SK-N-SH treated with all-trans-retinoic acid at 6 μM for 48 hours (cell line): ENCODE measurements around the gene TFF3.

Source experiments
- ATAC-seq: fragments of 200-7000 bp; cut with Tn5 transposase; 3 replicates; pipeline ENCODE4 v1.9.1; 2020; ENCODE audit warnings: mild to moderate bottlenecking, moderate library complexity
- ARNTL ChIP-seq: fragments of 450-650 bp; formaldehyde crosslinking; IDR thresholded peaks from 2 replicates; pipeline ENCODE4 v1.5.0; 2020; ENCODE audit warnings: low read depth, mild to moderate bottlenecking, moderate library complexity, borderline replicate concordance
- BACH2 ChIP-seq: fragments of 250-450 bp; sonication (Bioruptor Pico); IDR thresholded peaks from 2 replicates; pipeline ENCODE4 v1.9.0; 2021; ENCODE audit warnings: mild to moderate bottlenecking, borderline replicate concordance
- CSDC2 ChIP-seq: fragments of 250-450 bp; sonication (Bioruptor Pico); IDR thresholded peaks from 2 replicates; pipeline ENCODE4 v1.5.0; 2020; ENCODE audit warnings: mild to moderate bottlenecking, moderate library complexity
- CSRNP3 ChIP-seq: fragments of 250-450 bp; sonication (Bioruptor Pico); IDR thresholded peaks from 2 replicates; pipeline ENCODE4 v1.5.1; 2021; ENCODE audit warnings: mild to moderate bottlenecking, moderate library complexity
- ESRRG ChIP-seq: fragments of 250-450 bp; sonication (Bioruptor Pico); IDR thresholded peaks from 2 replicates; pipeline ENCODE4 v1.6.1; 2021; ENCODE audit warnings: mild to moderate bottlenecking
- GLIS3 ChIP-seq: fragments of 250-450 bp; sonication (Bioruptor Pico); IDR thresholded peaks from 2 replicates; pipeline ENCODE4 v1.5.0; 2020; ENCODE audit warnings: mild to moderate bottlenecking, moderate library complexity
- ISL1 ChIP-seq: fragments of 250-450 bp; sonication (Bioruptor Pico); IDR thresholded peaks from 2 replicates; pipeline ENCODE4 v2.1.2; 2022; ENCODE audit warnings: mild to moderate bottlenecking, moderate library complexity
- OSR1 ChIP-seq: fragments of 250-450 bp; sonication (Bioruptor Pico); IDR thresholded peaks from 2 replicates; pipeline ENCODE4 v1.8.0; 2022; ENCODE audit warnings: moderate library complexity, mild to moderate bottlenecking, inconsistent platforms
- PPARA ChIP-seq: fragments of 250-450 bp; sonication (Bioruptor Pico); IDR thresholded peaks from 2 replicates; pipeline ENCODE4 v1.5.0; 2020; ENCODE audit warnings: mild to moderate bottlenecking, borderline replicate concordance
- RARB ChIP-seq: fragments of 250-450 bp; sonication (Bioruptor Pico); IDR thresholded peaks from 2 replicates; pipeline ENCODE4 v1.8.0; 2021; ENCODE audit warnings: mild to moderate bottlenecking, moderate library complexity
- SNAI2 ChIP-seq: fragments of 250-450 bp; sonication (Bioruptor Pico); IDR thresholded peaks from 2 replicates; pipeline ENCODE4 v1.5.0; 2020; ENCODE audit warnings: mild to moderate bottlenecking, moderate library complexity
- TCF4 ChIP-seq: fragments of 250-450 bp; sonication (Bioruptor Pico); IDR thresholded peaks from 2 replicates; pipeline ENCODE4 v1.8.0; 2021; ENCODE audit warnings: mild to moderate bottlenecking, moderate library complexity, borderline replicate concordance
- TOX ChIP-seq: fragments of 250-450 bp; sonication (Bioruptor Pico); IDR thresholded peaks from 2 replicates; pipeline ENCODE4 v1.8.0; 2021; ENCODE audit warnings: mild to moderate bottlenecking, moderate library complexity, borderline replicate concordance
- TSHZ2 ChIP-seq: fragments of 250-450 bp; sonication (Bioruptor Pico); IDR thresholded peaks from 2 replicates; pipeline ENCODE4 v1.5.0; 2020; ENCODE audit warnings: mild to moderate bottlenecking, moderate library complexity
- ZC3H10 ChIP-seq: fragments of 250-450 bp; sonication (Bioruptor Pico); IDR thresholded peaks from 2 replicates; pipeline ENCODE4 v1.5.1; 2021; ENCODE audit warnings: mild to moderate bottlenecking, moderate library complexity
- ZFP3 ChIP-seq: fragments of 250-450 bp; sonication (Bioruptor Pico); IDR thresholded peaks from 2 replicates; pipeline ENCODE4 v1.5.0; 2020; ENCODE audit warnings: mild to moderate bottlenecking, moderate library complexity
- ZFP30 ChIP-seq: fragments of 450-650 bp; formaldehyde crosslinking; IDR thresholded peaks from 2 replicates; pipeline ENCODE4 v1.5.0; 2022; ENCODE audit warnings: mild to moderate bottlenecking, moderate library complexity
- ZNF565 ChIP-seq: fragments of 450-650 bp; formaldehyde crosslinking; conservative IDR thresholded peaks from 2 replicates; pipeline ENCODE4 v1.5.0; 2020; ENCODE audit warnings: low read depth, mild to moderate bottlenecking, moderate library complexity
- ZNF70 ChIP-seq: fragments of 450-650 bp; formaldehyde crosslinking; IDR thresholded peaks from 2 replicates; pipeline ENCODE4 v1.5.0; 2020; ENCODE audit warnings: mild to moderate bottlenecking, moderate library complexity
- ZNF8 ChIP-seq: fragments of 450-650 bp; formaldehyde crosslinking; IDR thresholded peaks from 2 replicates; pipeline ENCODE4 v1.5.0; 2020; ENCODE audit warnings: mild to moderate bottlenecking, moderate library complexity
- TF ChIP-seq, protein P1 (sequence below): fragments of 250-450 bp; sonication (Bioruptor Pico); IDR thresholded peaks from 2 replicates; pipeline ENCODE4 v1.8.0; 2021; ENCODE audit warnings: low read depth, mild to moderate bottlenecking, moderate library complexity, borderline replicate concordance
- TF ChIP-seq, protein P2 (sequence below): fragments of 250-450 bp; sonication (Bioruptor Pico); IDR thresholded peaks from 2 replicates; pipeline ENCODE4 v1.5.1; 2020; ENCODE audit warnings: low read depth, mild to moderate bottlenecking, moderate library complexity

The TFF3 gene

DNA sequence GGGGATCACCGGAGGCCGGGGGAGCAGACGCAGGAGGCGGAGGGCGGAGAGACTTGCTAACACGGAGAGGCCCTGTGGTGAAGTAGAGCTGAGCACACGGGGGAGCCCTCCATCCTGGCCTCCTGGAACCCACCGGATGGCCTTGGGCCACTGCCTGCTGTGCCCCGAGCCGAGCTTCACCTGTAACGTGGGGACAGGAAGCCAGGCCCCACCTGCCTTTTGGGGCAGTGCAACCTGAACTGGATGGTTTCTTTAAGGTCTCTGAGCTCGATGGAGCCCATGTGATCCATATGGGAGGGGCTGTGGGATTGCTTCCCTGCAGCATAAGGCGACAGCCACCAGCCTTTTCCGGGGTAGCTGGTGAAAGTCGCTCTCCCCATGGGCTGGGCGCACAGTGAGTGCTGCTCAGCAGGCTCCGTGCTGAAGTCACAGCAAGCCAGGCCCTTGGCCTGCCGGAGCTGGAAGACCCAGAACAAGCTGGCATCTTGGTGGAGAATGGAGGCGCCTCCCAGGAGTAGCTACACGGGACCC is 35.8 kb downstream of the TFF3 start:
- no peak for TF ChIP-seq SNAI2
- TF ChIP-seq ZFP30 (CRISPR knock-in tag): no peak
- TF ChIP-seq RARB (CRISPR knock-in tag): no peak
- TF ChIP-seq ZNF70: no peak
- TF ChIP-seq PPARA (CRISPR knock-in tag): no peak
- TF ChIP-seq ARNTL: no peak
- no peak for TF ChIP-seq ZNF565 (CRISPR knock-in tag)
- no peak for TF ChIP-seq ISL1 (CRISPR knock-in tag)
- TF ChIP-seq ZFP3 (CRISPR knock-in tag): no peak
- no peak for ATAC-seq

DNA sequence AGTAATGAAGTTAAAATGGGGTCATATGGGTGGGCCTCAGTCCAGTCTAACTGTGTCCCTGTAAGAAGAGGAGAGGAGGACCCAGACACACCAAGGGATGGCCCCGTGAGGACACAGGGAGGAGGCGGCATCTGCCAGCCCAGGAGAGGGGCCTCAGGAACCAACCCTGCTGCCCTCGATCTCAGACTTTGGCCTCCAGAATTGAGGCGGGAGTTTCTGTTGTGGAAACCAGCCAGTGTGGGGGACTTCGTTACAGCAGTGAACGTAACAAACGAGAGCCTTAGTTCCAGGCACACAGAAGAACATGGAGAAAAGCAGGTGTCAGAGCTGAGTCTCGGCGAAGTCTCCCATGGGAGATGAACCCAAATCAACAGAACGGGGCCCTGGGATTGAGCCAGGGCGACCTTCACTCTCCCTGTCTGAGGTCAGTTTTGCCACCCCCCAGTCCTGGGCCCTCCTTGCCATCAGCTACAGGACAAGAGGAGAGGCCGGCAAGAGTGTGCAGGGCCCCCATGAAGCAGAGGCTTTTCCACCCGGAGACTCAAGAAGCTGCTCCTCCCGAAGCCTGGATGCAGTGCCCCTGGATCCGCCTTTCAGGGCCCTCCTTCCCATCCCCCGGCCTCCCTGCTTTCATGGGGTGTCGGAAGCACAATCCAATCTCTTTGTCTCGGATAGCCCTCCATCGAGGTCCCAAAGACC is 36.6 kb downstream of the TFF3 start:
- ATAC-seq: no peak

DNA sequence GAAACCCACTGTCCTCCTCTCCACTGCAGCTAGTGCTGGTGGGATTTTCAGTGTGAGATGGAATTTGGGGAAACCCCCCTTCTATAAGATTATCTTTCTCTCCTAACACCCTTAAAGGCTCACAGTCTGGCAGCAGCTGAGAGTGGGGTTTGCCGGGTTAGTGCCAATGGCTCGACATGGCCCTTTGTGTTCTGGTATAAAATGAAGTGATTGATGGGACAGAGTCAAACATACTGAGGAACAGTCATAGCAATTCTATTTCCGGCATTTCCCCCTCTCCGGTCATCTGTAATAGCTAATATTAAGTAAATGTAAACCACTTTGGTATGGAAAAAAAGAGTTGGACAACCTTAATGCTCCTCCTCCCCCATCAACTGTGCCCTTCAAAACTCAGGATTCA is 37.6 kb downstream of the TFF3 start:
- TF ChIP-seq, protein P1, sequence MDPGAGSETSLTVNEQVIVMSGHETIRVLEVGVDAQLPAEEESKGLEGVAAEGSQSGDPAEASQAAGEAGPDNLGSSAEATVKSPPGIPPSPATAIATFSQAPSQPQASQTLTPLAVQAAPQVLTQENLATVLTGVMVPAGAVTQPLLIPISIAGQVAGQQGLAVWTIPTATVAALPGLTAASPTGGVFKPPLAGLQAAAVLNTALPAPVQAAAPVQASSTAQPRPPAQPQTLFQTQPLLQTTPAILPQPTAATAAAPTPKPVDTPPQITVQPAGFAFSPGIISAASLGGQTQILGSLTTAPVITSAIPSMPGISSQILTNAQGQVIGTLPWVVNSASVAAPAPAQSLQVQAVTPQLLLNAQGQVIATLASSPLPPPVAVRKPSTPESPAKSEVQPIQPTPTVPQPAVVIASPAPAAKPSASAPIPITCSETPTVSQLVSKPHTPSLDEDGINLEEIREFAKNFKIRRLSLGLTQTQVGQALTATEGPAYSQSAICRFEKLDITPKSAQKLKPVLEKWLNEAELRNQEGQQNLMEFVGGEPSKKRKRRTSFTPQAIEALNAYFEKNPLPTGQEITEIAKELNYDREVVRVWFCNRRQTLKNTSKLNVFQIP (CRISPR knock-in tag): no peak
- TF ChIP-seq ZNF8 (CRISPR knock-in tag): no peak
- no peak for TF ChIP-seq PPARA (CRISPR knock-in tag)
- no peak for TF ChIP-seq CSRNP3 (CRISPR knock-in tag)
- TF ChIP-seq ZNF565 (CRISPR knock-in tag): no peak
- no peak for TF ChIP-seq SNAI2
- no peak for TF ChIP-seq GLIS3
- no peak for TF ChIP-seq TSHZ2
- TF ChIP-seq, protein P2, sequence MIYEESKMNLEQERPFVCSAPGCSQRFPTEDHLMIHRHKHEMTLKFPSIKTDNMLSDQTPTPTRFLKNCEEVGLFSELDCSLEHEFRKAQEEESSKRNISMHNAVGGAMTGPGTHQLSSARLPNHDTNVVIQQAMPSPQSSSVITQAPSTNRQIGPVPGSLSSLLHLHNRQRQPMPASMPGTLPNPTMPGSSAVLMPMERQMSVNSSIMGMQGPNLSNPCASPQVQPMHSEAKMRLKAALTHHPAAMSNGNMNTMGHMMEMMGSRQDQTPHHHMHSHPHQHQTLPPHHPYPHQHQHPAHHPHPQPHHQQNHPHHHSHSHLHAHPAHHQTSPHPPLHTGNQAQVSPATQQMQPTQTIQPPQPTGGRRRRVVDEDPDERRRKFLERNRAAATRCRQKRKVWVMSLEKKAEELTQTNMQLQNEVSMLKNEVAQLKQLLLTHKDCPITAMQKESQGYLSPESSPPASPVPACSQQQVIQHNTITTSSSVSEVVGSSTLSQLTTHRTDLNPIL (CRISPR knock-in tag): no peak
- TF ChIP-seq ZFP3 (CRISPR knock-in tag): no peak
- TF ChIP-seq ESRRG (CRISPR knock-in tag): no peak
- TF ChIP-seq ARNTL: no peak
- no peak for TF ChIP-seq BACH2 (CRISPR knock-in tag)
- TF ChIP-seq OSR1 (CRISPR knock-in tag): no peak
- no peak for TF ChIP-seq ZFP30 (CRISPR knock-in tag)
- no peak for TF ChIP-seq TCF4 (CRISPR knock-in tag)
- TF ChIP-seq TOX (CRISPR knock-in tag): no peak
- no peak for TF ChIP-seq CSDC2 (CRISPR knock-in tag)
- TF ChIP-seq ZC3H10 (CRISPR knock-in tag): no peak
- ATAC-seq: no peak

More for the DNA sequence above, 36.6 kb downstream of the TFF3 start:
- no peak for TF ChIP-seq TCF4 (CRISPR knock-in tag)
- TF ChIP-seq CSRNP3 (CRISPR knock-in tag): no peak
